Testis (tissue), 2 donors: ENCODE measurements around the gene OLFML3.

Experiments
- CTCF ChIP-seq, 3 experiments: fragments of 450-650 bp in 2 of 3; fragments of 200-600 bp in 1 of 3; sonication (generic) in 1 of 3; IDR thresholded peaks; one replicate each; pipeline ENCODE4 v1.5.1; 2016 to 2019; ENCODE audit warnings: antibody characterized with exemption in 3 of 3, mild to moderate bottlenecking in 2 of 3, moderate library complexity in 1 of 3
- POLR2A ChIP-seq: fragments of 450-650 bp; IDR thresholded peaks from one replicate; pipeline ENCODE4 v1.6.1; 2017; ENCODE audit warnings: antibody characterized with exemption, mild to moderate bottlenecking, moderate library complexity

GRCh38 chr1:114010433-114011184, 31.3 kb downstream of the OLFML3 start:
- TF ChIP-seq CTCF (IDR thresholded peaks at IDR 0.05) (no peak), POLR2A (no peak)
